PC-3 (cell line): ENCODE results near the gene UBTF. TPM values are rescaled to one million over a fixed set of nuclear protein-coding genes. Genes with fewer than 3 reads are reported as not detected.

Experiments used
- ATAC-seq: fragments of 200-7000 bp; cut with Tn5 transposase; 2 replicates; pipeline ENCODE4 v1.9.1; 2020; ENCODE audit warnings: mild to moderate bottlenecking, moderate library complexity
- BruUV-seq: library from RNA; stranded (reverse); fragments of 400-500 nt; replicated peaks from 2 replicates; lab custom pipeline; 2021; lab: Mats Ljungman, UMichigan
- CTCF ChIA-PET: fragments of 300-600 bp; sonication (Branson Sonifier 250); formaldehyde crosslinking; loops from one replicate; lab custom pipeline; 2022; ENCODE audit warnings: antibody characterized with exemption; lab: Charles Lee
- POLR2A ChIA-PET: fragments of 300-600 bp; sonication (Branson Sonifier 250); formaldehyde crosslinking; loops from one replicate; lab custom pipeline; 2022; ENCODE audit warnings: antibody characterized with exemption; ENCODE audit not compliant: unreplicated experiment; lab: Charles Lee
- DNase-seq: peaks from one replicate; pipeline ENCODE4 v3.0.0-alpha.2; 2015
- H2AFZ ChIP-seq: fragments of 300-600 bp; sonication (generic); 2 replicates; pipeline ENCODE4 v1.6.0; 2016; ENCODE audit warnings: antibody characterized with exemption, low read length
- H3F3A ChIP-seq: fragments of 300-600 bp; sonication (generic); one replicate; pipeline ENCODE4 v1.6.0; 2017; ENCODE audit warnings: antibody characterized with exemption, low read length, control low read depth, mild to moderate bottlenecking; ENCODE audit not compliant: unreplicated experiment
- H3K27ac ChIP-seq: fragments of 300-600 bp; sonication (generic); 2 replicates; pipeline ENCODE4 v1.5.1; 2016; ENCODE audit warnings: mild to moderate bottlenecking, low read length
- H3K27me3 ChIP-seq: fragments of 300-600 bp; sonication (generic); 2 replicates; pipeline ENCODE4 v1.6.1; 2016; ENCODE audit warnings: low read length, mixed read lengths
- H3K36me3 ChIP-seq: fragments of 300-600 bp; sonication (generic); 2 replicates; pipeline ENCODE4 v1.6.1; 2016; ENCODE audit warnings: low read depth, mixed run types, low read length, mixed read lengths
- H3K4me1 ChIP-seq: fragments of 300-600 bp; sonication (generic); 2 replicates; pipeline ENCODE4 v1.5.1; 2016; ENCODE audit warnings: low read length; ENCODE audit not compliant: insufficient read depth
- H3K4me2 ChIP-seq: fragments of 300-600 bp; sonication (generic); 2 replicates; pipeline ENCODE4 v1.6.0; 2016; ENCODE audit warnings: low read length
- H3K4me3 ChIP-seq: fragments of 300-600 bp; sonication (generic); 2 replicates; pipeline ENCODE4 v1.5.1; 2016; ENCODE audit warnings: mild to moderate bottlenecking, low read length, mixed read lengths
- H3K79me2 ChIP-seq: fragments of 300-600 bp; sonication (generic); 2 replicates; pipeline ENCODE4 v1.6.1; 2017; ENCODE audit warnings: low read length, mixed read lengths
- H3K9ac ChIP-seq: fragments of 300-600 bp; sonication (generic); 2 replicates; pipeline ENCODE4 v1.6.0; 2016; ENCODE audit warnings: mild to moderate bottlenecking, low read length
- H3K9me2 ChIP-seq: fragments of 300-600 bp; sonication (generic); replicated peaks from 2 replicates; pipeline ENCODE4 v1.6.1; 2016; ENCODE audit warnings: mixed run types, low read length, mixed read lengths
- H3K9me3 ChIP-seq: fragments of 300-600 bp; sonication (generic); 2 replicates; pipeline ENCODE4 v1.6.1; 2016; ENCODE audit warnings: low read length, mixed read lengths
- H4K20me1 ChIP-seq: fragments of 300-600 bp; sonication (generic); 2 replicates; pipeline ENCODE4 v1.6.1; 2016; ENCODE audit warnings: low read length, mixed read lengths
- CTCF ChIP-seq: fragments of 300-600 bp; sonication (generic); conservative IDR thresholded peaks from 2 replicates; pipeline ENCODE4 v1.5.1; 2017; ENCODE audit warnings: antibody characterized with exemption, low read depth, mild to moderate bottlenecking, low read length
- EZH2 ChIP-seq: fragments of 300-600 bp; sonication (generic); IDR thresholded peaks from one replicate; pipeline ENCODE4 v1.6.1; 2017; ENCODE audit warnings: antibody characterized with exemption, mild to moderate bottlenecking, low read length; ENCODE audit not compliant: unreplicated experiment
- EZH2phosphoT487 ChIP-seq: fragments of 300-600 bp; sonication (generic); IDR thresholded peaks from 2 replicates; pipeline ENCODE4 v1.6.1; 2018; ENCODE audit warnings: mild to moderate bottlenecking, antibody characterized with exemption, low read length, borderline replicate concordance
- intact Hi-C: fragments of 100-400 bp; cut with micrococcal nuclease; formaldehyde crosslinking; loops from 2 replicates; pipeline ENCODE4 v1.9.0; 2023
- total RNA-seq: library from RNA; depleted of rRNA; stranded (reverse); fragments of >200 nt; gene quantifications from 2 replicates; pipeline ENCODE4 v1.2.3, GENCODE V29; 2014

Gene UBTF
- total RNA-seq, 1 experiment from 2014 or later, result 139 TPM

GRCh38 chr17:44205962-44206824 lies 13.3 kb downstream of the UBTF start:
- intact Hi-C loops, result no loop called here
- H3K36me3 ChIP-seq, result peaks cover 31% of the 10 kb centered on the region
- no peaks in the 10 kb centered on the region for H3K9me3 ChIP-seq
- ChIA-PET CTCF (interaction anchor here (0.5 to 1.4 kb wide), 2 partner anchors 12 to 111 kb away, joined by 3 to 7 read pairs; no protein-coding TSS in a partner anchor), POLR2A (interaction anchor here (0.5 kb wide), 1 partner anchor 14 kb away, joined by 10 read pairs; the partner anchor contains the start of gene UBTF)
- no peak overlapping the region for H3K27ac ChIP-seq
- H4K20me1 ChIP-seq, result no peaks in the 10 kb centered on the region
- H3K4me2 ChIP-seq, result no peak overlapping the region
- peaks cover 51% of the 10 kb centered on the region for H3K4me1 ChIP-seq
- no peak for ATAC-seq
- H3K79me2 ChIP-seq, result peaks cover 3% of the 10 kb centered on the region; the same call in 1 of the 2 replicates
- H2AFZ ChIP-seq, result no peak overlapping the region
- TF ChIP-seq CTCF (peak; percentile 39; the same call in 1 of the 2 replicates), EZH2phosphoT487 (no peak), EZH2 (no peak)
- no peaks in the 10 kb centered on the region for H3K9me2 ChIP-seq
- peaks cover 4% of the 10 kb centered on the region for H3F3A ChIP-seq
- H3K4me3 ChIP-seq, result no peak overlapping the region
- peak; percentile 23 for DNase-seq
- BruUV-seq, result no TSS peak
- no peak overlapping the region for H3K9ac ChIP-seq
- no peaks in the 10 kb centered on the region for H3K27me3 ChIP-seq

GRCh38 chr17:44204441-44204882 lies 15.0 kb downstream of the UBTF start:
- CTCF ChIA-PET, result no interaction called here
- no peak overlapping the region for H3K4me3 ChIP-seq

More at GRCh38 chr17:44204441-44204882, 15.0 kb downstream of the UBTF start:
- Histone ChIP-seq H2AFZ (no peak overlapping the region), H3K9ac (no peak overlapping the region), H3K36me3 (peaks cover 23% of the 10 kb centered on the region), H3K9me3 (no peaks in the 10 kb centered on the region), H3K4me1 (peaks cover 44% of the 10 kb centered on the region), H3F3A (peaks cover 4% of the 10 kb centered on the region), H3K4me2 (peak overlapping the region; percentile 4; the same call in 1 of the 2 replicates), H3K27ac (0 out of 2 replicates have a peak overlapping the region, but pooled peaks have one; percentile 4), H3K27me3 (no peaks in the 10 kb centered on the region), H4K20me1 (no peaks in the 10 kb centered on the region), H3K9me2 (no peaks in the 10 kb centered on the region), H3K79me2 (peaks cover 10% of the 10 kb centered on the region)
- BruUV-seq, result no TSS peak
- intact Hi-C loops, result no loop called here
- DNase-seq (peak; percentile 77), ATAC-seq (peak; percentile 18)
- POLR2A ChIA-PET, result no interaction called here
- TF ChIP-seq CTCF, result no peak
- TF ChIP-seq EZH2phosphoT487, result no peak
- TF ChIP-seq EZH2, result no peak
